ENCODE measurements around the gene SSBP2.

SSBP2 gene

DNA sequence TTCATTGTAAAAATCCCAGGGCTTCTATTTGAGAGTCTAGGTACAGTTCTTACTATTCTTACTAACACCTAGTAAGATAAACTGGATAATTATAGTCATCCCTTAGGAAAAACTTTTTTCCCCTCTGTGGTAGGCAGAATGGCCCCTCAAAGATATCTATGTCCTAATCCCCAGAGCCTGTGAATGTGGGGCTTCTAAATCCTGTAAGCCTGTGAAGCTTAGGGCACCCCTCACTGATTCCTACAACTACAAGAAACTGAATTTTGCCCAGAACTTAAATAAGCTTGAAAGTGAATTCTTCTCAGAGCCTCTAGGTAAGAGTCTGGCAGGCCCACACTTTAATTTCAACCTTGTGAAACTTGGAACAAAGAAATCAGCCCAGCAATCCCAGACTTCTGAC is 226.9 kb downstream of the SSBP2 start:
- Histone ChIP-seq H3K4me3 (ENCODE audit: low read depth in 1 of 2, low read length in 1 of 2) (no peak overlapping the region), H3K4me1 (ENCODE audit: control insufficient read depth in 1 of 2, insufficient read depth in 1 of 2, low read depth in 1 of 2, low read length in 1 of 2) (no peaks in the 10 kb centered on the region), H3K36me3 (no peaks in the 10 kb centered on the region), H3K27ac (no peak overlapping the region), H3K27me3 (no peaks in the 10 kb centered on the region), H3K9me3 (no peaks in the 10 kb centered on the region)
- TF ChIP-seq, protein P1, sequence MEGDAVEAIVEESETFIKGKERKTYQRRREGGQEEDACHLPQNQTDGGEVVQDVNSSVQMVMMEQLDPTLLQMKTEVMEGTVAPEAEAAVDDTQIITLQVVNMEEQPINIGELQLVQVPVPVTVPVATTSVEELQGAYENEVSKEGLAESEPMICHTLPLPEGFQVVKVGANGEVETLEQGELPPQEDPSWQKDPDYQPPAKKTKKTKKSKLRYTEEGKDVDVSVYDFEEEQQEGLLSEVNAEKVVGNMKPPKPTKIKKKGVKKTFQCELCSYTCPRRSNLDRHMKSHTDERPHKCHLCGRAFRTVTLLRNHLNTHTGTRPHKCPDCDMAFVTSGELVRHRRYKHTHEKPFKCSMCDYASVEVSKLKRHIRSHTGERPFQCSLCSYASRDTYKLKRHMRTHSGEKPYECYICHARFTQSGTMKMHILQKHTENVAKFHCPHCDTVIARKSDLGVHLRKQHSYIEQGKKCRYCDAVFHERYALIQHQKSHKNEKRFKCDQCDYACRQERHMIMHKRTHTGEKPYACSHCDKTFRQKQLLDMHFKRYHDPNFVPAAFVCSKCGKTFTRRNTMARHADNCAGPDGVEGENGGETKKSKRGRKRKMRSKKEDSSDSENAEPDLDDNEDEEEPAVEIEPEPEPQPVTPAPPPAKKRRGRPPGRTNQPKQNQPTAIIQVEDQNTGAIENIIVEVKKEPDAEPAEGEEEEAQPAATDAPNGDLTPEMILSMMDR (IDR thresholded peaks at IDR 0.05) = no peak

DNA sequence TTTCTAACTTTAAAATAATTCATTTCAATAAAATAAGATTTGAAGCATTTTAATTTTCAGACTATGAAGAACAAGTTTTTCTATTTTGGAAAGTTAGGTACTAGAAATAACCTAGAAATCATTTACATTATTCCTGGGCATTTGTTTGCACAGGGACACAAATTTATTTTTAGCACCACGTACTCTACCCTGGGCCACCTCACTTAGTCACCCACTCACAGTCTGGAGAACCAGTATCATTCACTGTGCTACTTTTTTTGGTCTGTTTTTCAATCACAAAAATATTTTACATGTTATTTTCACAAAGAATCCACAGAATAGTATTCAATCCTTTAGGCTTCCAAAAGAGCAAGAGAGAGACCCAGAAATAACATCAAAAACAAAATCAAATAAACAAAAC is 228.3 kb downstream of the SSBP2 start:
- Histone ChIP-seq H3K36me3 (no peaks in the 10 kb centered on the region), H3K9me3 (no peaks in the 10 kb centered on the region), H3K4me1 (ENCODE audit: control insufficient read depth in 1 of 2, insufficient read depth in 1 of 2, low read depth in 1 of 2, low read length in 1 of 2) (no peaks in the 10 kb centered on the region), H3K27ac (no peak overlapping the region), H3K27me3 (no peaks in the 10 kb centered on the region), H3K4me3 (ENCODE audit: low read depth in 1 of 2, low read length in 1 of 2) (no peak overlapping the region)
- TF ChIP-seq, protein P1 (IDR thresholded peaks at IDR 0.05) = no peak

DNA sequence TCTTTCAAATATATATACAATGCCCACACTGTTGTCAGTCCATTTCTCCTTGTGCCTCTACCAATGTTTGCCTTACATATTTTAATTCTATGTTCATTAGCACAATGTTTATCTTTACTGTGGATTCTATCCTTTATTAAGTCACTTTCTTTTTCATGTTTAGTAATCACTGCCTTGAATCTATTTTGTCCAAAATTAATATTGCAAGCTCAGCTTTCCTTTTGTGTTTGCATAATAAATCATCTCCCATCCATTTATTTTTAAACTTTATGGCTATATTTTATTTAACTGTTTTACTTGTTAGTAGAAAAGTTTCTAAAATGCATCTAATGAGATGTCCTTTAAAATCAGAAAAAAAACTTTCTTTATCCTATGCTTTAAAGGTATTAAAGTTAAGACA is 230.1 kb downstream of the SSBP2 start:
- H3K27me3 ChIP-seq = no peaks in the 10 kb centered on the region
- no peaks in the 10 kb centered on the region for H3K9me3 ChIP-seq
- TF ChIP-seq, protein P1 (IDR thresholded peaks at IDR 0.05) = no peak
- no peaks in the 10 kb centered on the region for H3K36me3 ChIP-seq
- no peaks in the 10 kb centered on the region for H3K4me1 ChIP-seq (ENCODE audit: control insufficient read depth in 1 of 2, insufficient read depth in 1 of 2, low read depth in 1 of 2, low read length in 1 of 2)
- no peak overlapping the region for H3K4me3 ChIP-seq (ENCODE audit: low read depth in 1 of 2, low read length in 1 of 2)
- H3K27ac ChIP-seq = no peak overlapping the region

DNA sequence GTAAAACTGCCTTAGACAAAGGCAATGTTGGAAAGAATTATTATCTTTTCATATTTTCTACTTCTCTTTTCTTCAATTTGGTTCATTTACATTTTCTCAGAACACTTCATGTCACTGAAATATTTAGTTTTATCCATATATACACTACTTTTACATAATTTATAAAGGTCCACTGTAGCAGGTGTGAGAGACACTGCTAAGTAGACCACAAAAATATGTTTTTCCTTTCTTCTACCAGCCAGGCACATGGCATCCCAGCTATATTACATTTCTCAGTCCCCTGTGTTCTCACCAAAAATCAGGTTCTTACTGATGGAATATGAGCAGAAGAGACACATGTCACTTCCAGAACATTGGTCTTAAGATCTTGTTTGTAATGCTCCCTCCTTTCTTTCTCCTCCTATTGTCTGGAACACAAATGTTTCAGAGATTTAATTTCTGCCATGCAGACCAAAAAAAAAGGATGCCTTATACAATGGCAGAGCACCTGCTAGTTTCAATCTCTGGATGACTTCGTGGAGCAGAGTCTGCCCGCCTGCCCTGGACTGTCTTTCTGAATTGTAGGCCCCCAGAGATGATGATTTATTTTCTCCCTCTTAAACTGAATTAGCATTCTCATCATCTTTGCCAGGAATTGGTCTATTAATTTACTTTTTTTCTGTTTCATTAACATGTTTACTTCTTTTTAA is 231.5 kb downstream of the SSBP2 start:
- Histone ChIP-seq H3K4me3 (ENCODE audit: low read depth in 1 of 2, low read length in 1 of 2) (no peak overlapping the region), H3K27ac (no peak overlapping the region)
- TF ChIP-seq, protein P1 (IDR thresholded peaks at IDR 0.05) = no peak

DNA sequence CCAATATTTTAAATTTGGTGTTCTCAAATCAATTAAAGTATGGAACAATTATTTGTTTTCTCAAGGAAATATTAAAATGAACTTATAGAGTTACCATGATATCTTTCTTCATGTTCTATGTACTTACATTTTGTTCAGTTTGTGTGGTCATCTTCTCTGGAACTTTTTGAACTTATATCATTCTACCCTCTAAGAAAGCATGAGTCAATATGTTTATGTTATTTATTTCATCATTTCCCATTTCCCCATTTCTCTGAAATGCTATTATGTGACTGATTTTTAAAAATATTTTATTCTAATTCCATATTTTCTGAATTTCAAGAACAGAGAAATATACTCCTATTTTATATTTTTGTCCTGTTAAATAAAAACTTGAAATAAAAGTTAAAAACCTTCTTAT is 233.4 kb downstream of the SSBP2 start:
- no peak overlapping the region for H3K4me3 ChIP-seq (ENCODE audit: low read depth in 1 of 2, low read length in 1 of 2)
- H3K9me3 ChIP-seq = no peaks in the 10 kb centered on the region
- no peaks in the 10 kb centered on the region for H3K4me1 ChIP-seq (ENCODE audit: control insufficient read depth in 1 of 2, insufficient read depth in 1 of 2, low read depth in 1 of 2, low read length in 1 of 2)
- H3K36me3 ChIP-seq = no peaks in the 10 kb centered on the region
- no peak overlapping the region for H3K27ac ChIP-seq
- H3K27me3 ChIP-seq = no peaks in the 10 kb centered on the region
- TF ChIP-seq, protein P1 (IDR thresholded peaks at IDR 0.05) = no peak

More for the DNA sequence above, 231.5 kb downstream of the SSBP2 start:
- H3K36me3 ChIP-seq = no peaks in the 10 kb centered on the region
- no peaks in the 10 kb centered on the region for H3K9me3 ChIP-seq
- H3K4me1 ChIP-seq (ENCODE audit: control insufficient read depth in 1 of 2, insufficient read depth in 1 of 2, low read depth in 1 of 2, low read length in 1 of 2) = no peaks in the 10 kb centered on the region
- no peaks in the 10 kb centered on the region for H3K27me3 ChIP-seq

Data from neutrophil (primary cell).